DMS153 (cell line): ENCODE results near the gene SPNS1.
"Not testable (repeated sequence)": the region's sequence is repeated elsewhere in the genome, so short reads cannot be mapped to it uniquely, and the experiment has no call there.

Experiments used
- DNase-seq: peaks from one replicate; lab custom pipeline; 2025; lab: John Stamatoyannopoulos, UW

The SPNS1 gene

DNA sequence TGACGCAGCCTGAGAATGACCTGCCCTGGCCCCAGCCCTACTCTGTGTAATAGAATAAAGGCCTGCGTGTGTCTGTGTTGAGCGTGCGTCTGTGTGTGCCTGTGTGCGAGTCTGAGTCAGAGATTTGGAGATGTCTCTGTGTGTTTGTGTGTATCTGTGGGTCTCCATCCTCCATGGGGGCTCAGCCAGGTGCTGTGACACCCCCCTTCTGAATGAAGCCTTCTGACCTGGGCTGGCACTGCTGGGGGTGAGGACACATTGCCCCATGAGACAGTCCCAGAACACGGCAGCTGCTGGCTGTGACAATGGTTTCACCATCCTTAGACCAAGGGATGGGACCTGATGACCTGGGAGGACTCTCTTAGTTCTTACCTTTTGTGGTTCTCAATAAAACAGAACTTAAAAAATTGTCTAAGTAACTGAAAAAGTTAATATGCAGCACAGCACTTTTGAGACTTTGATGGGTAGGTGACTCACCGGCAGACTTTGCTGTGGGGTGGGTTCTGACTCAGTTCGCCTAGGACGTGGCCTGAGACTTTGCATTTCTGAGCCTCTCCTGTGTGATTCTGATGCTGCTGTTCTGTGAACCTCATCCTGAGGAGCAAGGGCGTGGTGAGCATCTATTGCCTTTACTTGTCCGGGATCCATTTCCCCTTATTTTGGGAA is 15.9 kb downstream of the SPNS1 start:
- DNase-seq, result no peak

- no peak for DNase-seq
These were observed 17.1 kb downstream of the SPNS1 start for GRCh38 chr16:28991687-28992086.

GRCh38 chr16:28992496-28992895 is 17.9 kb downstream of the SPNS1 start:
- no peak for DNase-seq

DNA sequence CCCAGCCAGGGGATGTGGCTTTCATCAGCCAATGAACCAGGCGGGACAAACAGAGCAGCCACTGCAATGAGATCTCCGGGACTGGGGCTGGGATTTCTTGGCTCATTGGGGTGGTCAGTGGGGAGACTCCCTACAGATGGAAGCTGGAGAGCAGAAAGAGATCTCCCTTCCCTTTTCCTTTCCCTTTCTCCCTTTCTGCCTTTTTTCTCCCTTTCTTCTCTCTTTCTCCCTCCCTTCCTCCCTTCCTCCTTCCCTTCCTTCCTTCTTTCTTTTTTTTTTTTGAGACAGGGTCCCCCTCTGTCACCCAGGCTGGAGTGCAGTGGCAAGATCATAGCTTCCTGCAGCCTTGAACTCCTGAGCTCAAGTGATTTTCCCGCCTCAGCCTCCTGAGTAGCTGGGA is 24.3 kb downstream of the SPNS1 start:
- no peak for DNase-seq

- no peak for DNase-seq
These were observed 25.0 kb downstream of the SPNS1 start for GRCh38 chr16:28999577-28999976.

- DNase-seq, result no peak
These were observed 25.4 kb downstream of the SPNS1 start for GRCh38 chr16:29000019-29000418.

DNA sequence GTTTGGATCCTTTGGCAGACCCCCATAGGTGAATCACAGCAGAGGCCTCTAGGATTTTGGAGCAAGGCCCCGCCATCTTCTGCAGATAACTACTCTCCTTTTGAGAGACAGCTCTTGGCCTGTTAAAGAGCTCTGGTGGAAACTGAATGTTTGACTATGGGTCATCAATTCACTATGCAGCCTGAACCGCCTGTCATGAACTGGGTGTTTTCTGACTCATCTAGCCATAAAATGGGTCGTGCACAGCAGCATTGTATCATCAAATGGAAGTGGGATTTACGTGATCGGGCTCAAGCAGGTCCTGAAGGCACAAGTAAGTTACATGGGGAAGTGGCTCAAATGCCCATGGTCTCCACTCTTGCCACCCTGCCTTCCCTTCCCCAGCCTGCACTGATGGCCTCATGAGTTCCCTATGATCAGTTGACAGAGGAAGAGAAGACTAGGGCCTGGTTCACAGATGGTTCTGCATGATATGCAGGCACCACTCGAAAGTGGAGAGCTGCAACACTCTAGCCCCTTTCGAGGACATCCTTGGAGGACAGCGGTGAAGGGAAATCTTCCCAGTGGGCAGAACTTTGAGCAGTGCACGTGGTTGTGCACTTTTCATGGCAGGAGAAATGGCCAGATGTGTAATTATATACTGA is 30.0 kb downstream of the SPNS1 start:
- DNase-seq, result not testable (repeated sequence)

DNA sequence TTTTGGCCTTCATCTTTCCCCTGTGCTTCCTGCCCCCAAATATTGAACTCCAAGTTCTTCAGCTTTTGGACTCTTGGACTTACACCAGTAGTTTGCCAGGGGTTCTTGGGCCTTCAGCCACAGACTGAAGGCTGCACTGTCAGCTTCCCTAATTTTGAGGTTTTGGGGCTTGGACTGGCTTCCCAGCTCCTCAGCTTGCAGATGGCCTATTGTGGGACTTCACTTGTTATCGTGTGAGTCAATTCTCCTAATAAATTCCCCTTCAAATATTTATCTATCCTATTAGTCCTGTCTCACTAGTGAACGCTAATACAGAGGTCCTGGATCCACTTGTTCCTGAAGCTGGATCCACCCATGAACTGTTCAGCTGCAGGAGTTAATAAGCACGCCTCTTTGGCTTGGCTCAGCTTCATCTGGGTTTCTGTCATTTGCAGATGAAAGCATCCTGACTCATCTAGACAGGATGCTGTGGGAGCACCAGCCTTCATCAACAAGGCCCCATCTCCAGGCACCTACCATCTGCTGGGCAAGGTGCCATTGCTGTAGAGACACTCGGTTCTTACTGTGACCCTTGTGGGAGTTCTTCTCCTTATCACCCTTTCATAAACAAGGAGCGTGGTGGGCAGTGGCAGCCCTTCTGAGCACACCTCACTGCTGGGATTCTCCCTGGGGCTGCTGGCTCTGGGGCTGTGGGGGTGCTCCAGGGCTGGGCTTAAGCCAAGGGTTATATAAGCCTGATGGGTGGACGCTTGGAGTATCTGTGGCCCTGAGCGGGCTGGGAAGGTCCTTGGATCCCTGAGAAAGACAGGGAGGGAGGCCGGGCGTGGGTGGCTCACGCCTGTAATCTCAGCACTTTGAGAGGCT is 33.4 kb downstream of the SPNS1 start:
- DNase-seq, result no peak

GRCh38 chr16:29009050-29009837 is 34.7 kb downstream of the SPNS1 start:
- no peak for DNase-seq

GRCh38 chr16:29009838-29010166 is 35.2 kb downstream of the SPNS1 start:
- no peak for DNase-seq

- no peak for DNase-seq
These were observed 36.5 kb downstream of the SPNS1 start for GRCh38 chr16:29011112-29011511.

- no peak for DNase-seq
These were observed 37.3 kb downstream of the SPNS1 start for GRCh38 chr16:29011851-29012250.

- no peak for DNase-seq
These were observed 38.5 kb downstream of the SPNS1 start for GRCh38 chr16:29012913-29013553.

DNA sequence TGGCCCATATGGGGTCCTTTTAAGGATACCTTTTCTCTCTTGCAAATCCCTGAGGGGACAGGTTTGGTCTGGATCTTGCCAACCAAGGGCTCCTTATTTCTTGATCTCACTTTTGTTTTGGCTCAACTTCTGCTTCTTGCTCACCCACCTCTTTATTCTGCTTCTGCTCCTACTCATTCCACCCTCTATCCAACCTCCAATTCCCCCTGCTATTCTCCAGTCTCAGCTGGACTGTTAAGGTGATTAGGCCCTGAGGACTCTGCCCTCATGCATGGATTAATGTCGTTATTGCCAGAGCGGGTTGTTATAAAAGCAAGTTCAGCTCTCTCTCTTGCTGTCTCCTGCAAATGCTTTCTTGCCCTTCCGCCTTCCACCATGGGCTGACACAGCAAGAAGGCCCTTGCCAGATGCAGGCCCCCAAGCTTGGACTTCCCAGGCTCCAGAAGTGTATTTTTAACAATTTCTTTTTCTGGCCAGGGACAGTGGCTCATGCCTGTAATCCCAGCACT is 40.0 kb downstream of the SPNS1 start:
- no peak for DNase-seq

DNA sequence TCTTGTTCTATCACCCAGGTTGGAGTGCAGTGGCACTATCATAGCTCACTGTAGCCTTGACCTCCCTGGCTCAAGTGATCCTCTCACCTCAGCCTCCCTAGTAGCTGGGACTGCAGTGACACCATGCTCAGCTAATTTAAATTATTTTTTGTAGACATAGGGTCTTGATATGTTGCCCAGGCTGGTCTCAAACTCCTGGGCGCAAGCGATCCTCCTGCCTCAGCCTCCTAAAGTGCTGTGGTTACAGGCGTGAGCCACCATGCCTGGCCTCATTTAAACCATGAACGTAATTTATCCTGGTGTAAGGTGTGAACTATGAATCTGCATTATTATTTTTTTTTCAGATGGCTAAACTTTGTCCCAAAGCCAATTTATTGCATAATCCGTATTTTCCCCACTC is 47.6 kb downstream of the SPNS1 start:
- DNase-seq, result no peak

- DNase-seq, result no peak
These were observed 49.0 kb downstream of the SPNS1 start for GRCh38 chr16:29023279-29024277.

DNA sequence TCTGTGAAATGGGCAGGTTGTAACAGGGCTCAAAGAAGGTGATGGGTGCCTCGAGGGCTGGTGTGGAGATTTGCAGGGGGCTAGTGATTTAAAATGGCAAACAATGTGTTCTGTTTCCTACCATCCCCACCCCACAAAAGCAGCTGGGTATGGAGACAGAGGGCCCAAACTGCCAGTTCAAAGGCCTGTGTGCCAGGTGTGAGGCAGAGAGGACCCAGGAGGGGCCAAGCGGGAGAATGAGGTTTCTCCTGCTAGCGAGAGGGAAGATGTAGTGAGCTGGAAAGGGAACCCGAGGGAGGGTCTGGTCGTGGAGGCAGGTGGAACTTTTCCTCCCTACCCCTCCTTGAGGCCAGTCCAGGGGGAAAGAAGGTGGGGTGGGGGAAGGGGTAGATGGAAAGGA is 49.7 kb downstream of the SPNS1 start:
- no peak for DNase-seq

DNA sequence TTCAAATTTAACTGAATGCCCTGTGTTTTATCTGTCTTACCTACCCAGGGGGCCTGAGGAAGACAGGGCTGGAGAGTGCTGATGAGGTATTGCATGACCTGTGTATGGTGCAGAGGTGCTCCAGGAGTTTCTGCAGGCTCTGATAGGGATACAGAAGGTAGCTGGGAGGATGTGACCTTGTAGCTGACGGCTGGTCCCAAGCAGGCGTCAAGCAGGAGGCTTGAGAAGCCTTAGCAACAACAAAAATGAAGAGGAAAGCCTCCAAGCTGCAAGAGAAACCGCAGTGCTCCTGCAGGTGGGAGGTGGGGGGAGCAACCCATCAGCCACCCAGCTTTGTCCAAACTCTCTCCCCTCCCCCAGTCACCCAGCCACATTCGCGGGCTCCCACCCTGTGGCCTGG is 50.6 kb downstream of the SPNS1 start:
- DNase-seq, result no peak

- DNase-seq, result no peak
These were observed 51.2 kb downstream of the SPNS1 start for GRCh38 chr16:29025735-29026134.

DNA sequence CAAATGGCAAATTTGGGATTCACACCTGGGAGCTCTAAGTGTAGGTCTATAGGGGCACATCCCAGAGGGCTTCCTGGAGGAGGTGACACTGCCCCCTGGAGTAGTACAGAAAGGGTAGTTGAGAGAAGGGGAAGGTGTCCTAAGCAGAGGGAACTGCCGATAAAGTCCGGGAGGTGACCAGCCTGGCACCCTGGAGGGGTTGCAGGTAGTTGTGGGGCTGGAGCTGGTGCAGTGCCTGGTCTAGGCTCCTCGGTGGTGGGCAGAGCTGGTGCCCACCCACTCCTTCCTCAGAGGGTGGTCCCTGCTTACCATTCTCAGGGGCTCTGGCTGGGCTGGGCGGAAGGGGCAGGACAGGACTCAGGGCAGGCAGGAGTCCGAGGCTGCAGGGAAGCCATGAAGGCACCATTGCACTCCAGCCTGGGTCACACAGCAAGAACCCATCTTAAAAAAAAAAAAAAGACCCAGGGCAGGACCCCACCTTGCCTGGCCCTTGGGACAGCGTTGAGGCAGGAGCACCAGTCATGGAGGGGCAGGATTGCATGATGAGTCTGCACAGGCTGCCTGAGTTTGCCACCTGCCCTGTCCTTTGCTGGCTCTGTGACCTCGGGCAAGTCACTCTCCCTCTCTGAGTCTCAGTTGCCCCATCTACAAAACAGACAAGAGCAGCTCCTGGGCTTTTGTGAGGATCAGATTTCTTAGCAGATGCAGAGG is 54.0 kb downstream of the SPNS1 start:
- DNase-seq, result no peak
